Activated naive CD4-positive, alpha-beta T cell treated with anti-CD3 and anti-CD28 coated beads, Interleukin-2, amount 10 ng/mL, durations not matched to agents 5 hours and 36 hours (primary cell): ENCODE measurements around the gene ZSCAN5B. TPM values are rescaled to one million over a fixed set of nuclear protein-coding genes. Genes with fewer than 3 reads are reported as not detected.

Experiments used
- total RNA-seq, 2 experiments: library from RNA; stranded (reverse); gene quantifications; one replicate each; pipeline ENCODE4 v1.2.3, GENCODE V29; 2021

Gene ZSCAN5B
- not detected for total RNA-seq

GRCh38 chr19:56197646-56198045 lies at the start of gene ZSCAN5B:
TSS of gene ZSCAN5B (minus strand) at chr19:56197783. CDS start at chr19:56193052, 4,731 bp downstream.

GRCh38 chr19:56201973-56202372 lies 4.4 kb upstream of the ZSCAN5B start, which contains the start of gene ZSCAN5C:
TSS of gene ZSCAN5C (plus strand) at chr19:56202273. CDS start at chr19:56205914, 3,641 bp downstream.

GRCh38 chr19:56175861-56176307 lies 21.7 kb downstream of the ZSCAN5B start, which contains the start of gene GALP:
TSS of gene GALP (plus strand) at chr19:56176008. CDS start at chr19:56177109, 1,101 bp downstream.

GRCh38 chr19:56140583-56141416 lies 56.8 kb downstream of the ZSCAN5B start, which contains the start of gene ZNF444:
TSS of gene ZNF444 (plus strand) at chr19:56141287. CDS start at chr19:56146912, 5,625 bp downstream.

Other genes starting within 250 kb of the ZSCAN5B start
- not detected for gene NLRP8, start 250.0 kb downstream of the ZSCAN5B start, total RNA-seq
- gene NLRP5, start 211.0 kb downstream of the ZSCAN5B start, total RNA-seq, result not detected
- 10 to 100 TPM; 33.3 to 33.5 TPM for gene ZNF787, start 76.5 kb downstream of the ZSCAN5B start, total RNA-seq
- gene ZNF444, start 56.5 kb downstream of the ZSCAN5B start, total RNA-seq, result 10 to 100 TPM; 34.1 to 35.5 TPM
- gene GALP, start 21.8 kb downstream of the ZSCAN5B start, total RNA-seq, result not detected
- not detected for gene ZSCAN5C, start 4.5 kb upstream of the ZSCAN5B start, total RNA-seq
- gene EDDM13, start 75.0 kb upstream of the ZSCAN5B start, total RNA-seq, result 1 to 10 TPM; 1.9 to 2.5 TPM
- 1 to 10 TPM; 7.1 to 8.6 TPM for gene ZSCAN5A, start 117.1 kb upstream of the ZSCAN5B start, total RNA-seq
- gene ZNF582, start 195.8 kb upstream of the ZSCAN5B start, total RNA-seq, result 1 to 10 TPM; 3.7 to 4.3 TPM
- 1 to 10 TPM; 6.2 to 6.7 TPM for gene ZNF583, start 206.5 kb upstream of the ZSCAN5B start, total RNA-seq